Hepatocyte (in vitro differentiated cells): ENCODE results near the gene NHLH1.

Experiments
- CTCF ChIP-seq: fragments of 200-600 bp; sonication (generic); IDR thresholded peaks from 2 replicates; pipeline ENCODE4 v1.5.1; 2016; ENCODE audit warnings: antibody characterized with exemption, mild to moderate bottlenecking; ENCODE audit not compliant: poor library complexity
- EZH2 ChIP-seq: fragments of 200-600 bp; sonication (generic); IDR thresholded peaks from 2 replicates; pipeline ENCODE4 v1.6.1; 2016; ENCODE audit warnings: antibody characterized with exemption, mild to moderate bottlenecking, borderline replicate concordance
- EZH2phosphoT487 ChIP-seq: fragments of 200-600 bp; sonication (generic); IDR thresholded peaks from one replicate; pipeline ENCODE4 v1.6.1; 2018; ENCODE audit warnings: antibody characterized with exemption, mild to moderate bottlenecking, low read depth, moderate library complexity; ENCODE audit not compliant: unreplicated experiment, severe bottlenecking

DNA sequence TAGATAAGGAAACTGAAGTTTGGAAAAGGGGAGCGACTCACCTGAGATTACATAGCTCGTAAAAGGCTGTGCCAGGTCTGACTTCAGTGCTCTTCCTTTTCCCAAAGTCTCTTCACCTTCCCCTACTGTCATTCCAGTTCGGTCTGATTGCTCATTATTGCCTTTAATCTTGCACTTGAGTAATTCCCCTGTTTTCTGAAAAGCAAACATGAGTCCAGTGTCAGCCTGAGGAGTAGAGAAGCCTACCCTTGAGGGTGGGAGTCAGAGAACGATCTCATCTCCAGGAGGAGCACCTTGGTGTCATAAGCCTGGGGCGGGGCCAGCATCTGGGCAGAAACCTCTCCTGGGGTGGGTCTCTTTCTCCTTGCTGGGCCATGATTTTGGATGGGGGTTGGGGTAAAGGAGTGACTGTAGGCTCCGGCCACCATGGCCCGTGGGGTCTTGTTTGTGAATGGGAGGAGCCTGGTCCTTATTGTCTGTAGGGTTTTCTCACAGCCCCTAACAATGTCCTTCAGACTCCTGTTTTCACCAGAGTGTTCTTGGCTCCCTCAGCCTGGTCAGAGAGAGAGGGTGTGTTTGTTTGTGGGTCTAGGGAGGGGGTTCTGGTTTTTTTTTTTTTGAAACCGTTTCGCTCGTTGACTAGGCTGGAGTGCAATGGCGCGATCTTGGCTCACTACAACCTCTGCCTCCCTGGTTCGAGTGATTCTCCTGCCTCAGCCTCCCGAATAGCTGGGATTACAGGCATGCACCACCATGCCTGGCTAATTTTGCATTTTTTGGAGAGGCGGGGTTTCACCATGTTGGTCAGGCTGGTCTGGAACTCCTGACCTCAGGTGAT, 39.5 kb downstream of the NHLH1 start:
- TF ChIP-seq EZH2phosphoT487 (no peak), CTCF (no peak), EZH2 (no peak)
